ENCODE measurements around the gene THTPA. TPM values are rescaled to one million over a fixed set of nuclear protein-coding genes. Genes with fewer than 3 reads are reported as not detected.

The THTPA gene
- total RNA-seq, 4 donors from 2014 or later: 14.4 to 47.1 (median 25.2) TPM

DNA sequence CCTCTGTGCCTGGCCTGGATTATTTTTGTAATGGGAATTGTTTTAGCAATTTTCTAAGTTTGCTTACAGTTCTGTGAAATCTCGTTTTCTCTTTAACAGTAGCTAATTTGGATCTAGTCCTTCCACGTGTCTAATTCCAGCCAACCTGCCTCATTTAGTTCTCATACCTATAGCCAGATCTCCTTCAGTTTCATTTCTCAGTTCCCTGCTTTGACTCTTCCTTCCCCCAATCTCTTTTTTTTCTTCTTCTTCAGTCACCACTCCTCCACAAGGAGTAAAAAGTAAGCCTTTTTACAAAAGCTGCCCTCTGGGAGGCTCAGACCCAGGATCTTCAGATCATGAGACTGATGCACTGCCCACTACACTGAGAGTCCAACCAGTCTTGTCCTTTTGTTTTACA is 1.4 kb downstream of the THTPA start:
- peak overlapping the region in 1 of 4 donors; percentile 99 for H3K27ac ChIP-seq
- no peaks in the 10 kb centered on the region for H3K9me3 ChIP-seq
- DNase-seq (ENCODE audit: low spot score in 2 of 2): no peak
- H3K27me3 ChIP-seq: no peaks in the 10 kb centered on the region
- H3K4me1 ChIP-seq: peaks cover 0 to 34% (median 11%) of the 10 kb centered on the region in 4 donors
- H3K4me3 ChIP-seq: no peak overlapping the region
- TF ChIP-seq, protein P1, sequence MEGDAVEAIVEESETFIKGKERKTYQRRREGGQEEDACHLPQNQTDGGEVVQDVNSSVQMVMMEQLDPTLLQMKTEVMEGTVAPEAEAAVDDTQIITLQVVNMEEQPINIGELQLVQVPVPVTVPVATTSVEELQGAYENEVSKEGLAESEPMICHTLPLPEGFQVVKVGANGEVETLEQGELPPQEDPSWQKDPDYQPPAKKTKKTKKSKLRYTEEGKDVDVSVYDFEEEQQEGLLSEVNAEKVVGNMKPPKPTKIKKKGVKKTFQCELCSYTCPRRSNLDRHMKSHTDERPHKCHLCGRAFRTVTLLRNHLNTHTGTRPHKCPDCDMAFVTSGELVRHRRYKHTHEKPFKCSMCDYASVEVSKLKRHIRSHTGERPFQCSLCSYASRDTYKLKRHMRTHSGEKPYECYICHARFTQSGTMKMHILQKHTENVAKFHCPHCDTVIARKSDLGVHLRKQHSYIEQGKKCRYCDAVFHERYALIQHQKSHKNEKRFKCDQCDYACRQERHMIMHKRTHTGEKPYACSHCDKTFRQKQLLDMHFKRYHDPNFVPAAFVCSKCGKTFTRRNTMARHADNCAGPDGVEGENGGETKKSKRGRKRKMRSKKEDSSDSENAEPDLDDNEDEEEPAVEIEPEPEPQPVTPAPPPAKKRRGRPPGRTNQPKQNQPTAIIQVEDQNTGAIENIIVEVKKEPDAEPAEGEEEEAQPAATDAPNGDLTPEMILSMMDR (IDR thresholded peaks at IDR 0.05): no peak
- no peak for TF ChIP-seq EP300 (IDR thresholded peaks at IDR 0.05)
- 47 to 53% methylated on average over 2 of the region's 2 CpGs for WGBS, 2 donors
- peaks cover 0 to 37% (median 0%) of the 10 kb centered on the region in 3 donors for H3K36me3 ChIP-seq

DNA sequence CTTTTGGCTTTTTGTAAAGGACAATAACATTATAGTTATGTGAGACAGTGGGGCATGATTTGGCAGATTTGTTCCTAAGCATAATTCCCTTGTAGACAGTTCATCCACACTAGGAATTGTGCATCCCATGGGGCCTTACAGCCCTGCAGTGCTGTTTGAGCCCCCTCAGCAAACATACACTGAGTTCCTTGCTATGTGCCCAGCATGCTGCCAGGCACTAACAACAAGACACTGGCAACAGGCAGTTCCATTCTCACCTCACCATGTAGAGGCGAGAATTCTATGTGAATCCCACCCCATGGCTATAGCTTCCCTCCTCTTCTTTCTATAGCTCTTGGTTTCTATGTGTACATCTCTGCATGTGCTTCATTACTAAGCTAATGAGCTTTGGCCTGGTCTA is 1.9 kb downstream of the THTPA start:
- H3K4me3 ChIP-seq: no peak overlapping the region
- DNase-seq (ENCODE audit: low spot score in 2 of 2): no peak
- H3K27me3 ChIP-seq: no peaks in the 10 kb centered on the region
- H3K27ac ChIP-seq: no peak overlapping the region
- H3K4me1 ChIP-seq: peaks cover 0 to 34% (median 11%) of the 10 kb centered on the region in 4 donors
- H3K36me3 ChIP-seq: peaks cover 0 to 37% (median 0%) of the 10 kb centered on the region in 3 donors
- 96 to 100% methylated on average over 1 of the region's 1 CpG for WGBS, 2 donors
- TF ChIP-seq, protein P1 (IDR thresholded peaks at IDR 0.05): no peak
- no peak for TF ChIP-seq EP300 (IDR thresholded peaks at IDR 0.05)
- TF ChIP-seq POLR2A (IDR thresholded peaks at IDR 0.05): no peak
- no peaks in the 10 kb centered on the region for H3K9me3 ChIP-seq

DNA sequence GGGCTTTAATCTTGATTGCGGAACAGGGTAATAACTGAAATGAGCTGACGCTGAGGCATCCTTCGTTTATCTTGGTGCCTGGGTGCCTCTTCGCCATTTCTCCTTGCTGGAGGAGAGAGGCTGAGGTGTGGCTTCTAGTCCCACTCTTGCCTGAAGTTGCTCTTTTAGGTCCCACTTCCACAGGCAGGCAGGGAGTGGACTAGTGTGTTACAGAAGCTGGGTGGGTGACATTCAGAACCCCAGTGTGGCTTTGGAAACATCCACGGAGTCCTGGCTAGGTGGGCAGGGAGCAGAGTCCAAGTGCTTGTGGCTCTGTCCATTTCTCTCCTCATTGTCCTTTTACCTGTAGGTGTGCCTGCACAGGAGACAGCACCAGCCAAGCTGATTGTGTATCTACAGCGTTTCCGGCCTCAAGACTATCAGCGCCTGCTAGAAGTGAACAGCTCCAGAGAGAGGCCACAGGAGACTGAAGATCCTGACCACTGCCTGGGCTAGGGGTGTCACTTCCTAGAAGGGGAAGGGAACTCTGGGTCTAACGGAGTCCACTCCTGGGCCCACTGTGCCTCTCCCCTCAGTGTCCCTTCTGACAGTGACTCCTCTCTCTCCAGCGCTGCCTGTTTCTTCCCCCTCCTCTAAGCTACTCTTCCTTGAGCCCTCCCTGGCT is 2.4 kb downstream of the THTPA start:
- peaks cover 0 to 40% (median 0%) of the 10 kb centered on the region in 3 donors for H3K36me3 ChIP-seq
- DNase-seq (ENCODE audit: low spot score in 2 of 2): no peak
- TF ChIP-seq EP300 (IDR thresholded peaks at IDR 0.05): no peak
- TF ChIP-seq POLR2A (IDR thresholded peaks at IDR 0.05): no peak
- TF ChIP-seq, protein P1 (IDR thresholded peaks at IDR 0.05): no peak
- no peaks in the 10 kb centered on the region for H3K9me3 ChIP-seq
- peaks cover 0 to 34% (median 11%) of the 10 kb centered on the region in 4 donors for H3K4me1 ChIP-seq
- no peak overlapping the region for H3K4me3 ChIP-seq
- no peaks in the 10 kb centered on the region for H3K27me3 ChIP-seq
- no peak overlapping the region for H3K27ac ChIP-seq
- WGBS, 2 donors: 85% methylated on average over 9 to 10 of the region's 10 CpGs

- no peak for DNase-seq (ENCODE audit: low spot score in 2 of 2)
- Histone ChIP-seq H3K36me3 (peaks cover 0 to 45% (median 0%) of the 10 kb centered on the region in 3 donors), H3K4me3 (no peak overlapping the region), H3K27ac (no peak overlapping the region), H3K9me3 (no peaks in the 10 kb centered on the region), H3K27me3 (no peaks in the 10 kb centered on the region), H3K4me1 (peaks cover 0 to 34% (median 11%) of the 10 kb centered on the region in 4 donors)
- WGBS, 2 donors: 68 to 69% methylated on average over 20 to 21 of the region's 21 CpGs
- TF ChIP-seq, protein P1 (IDR thresholded peaks at IDR 0.05): peak; percentile 67 to 87 (median 72)
- no peak for TF ChIP-seq EP300 (IDR thresholded peaks at IDR 0.05)
Observed at GRCh38 chr14:23559010-23559925, 3.2 kb downstream of the THTPA start.
